ENCODE data around the gene COA5. TPM values are rescaled to one million over a fixed set of nuclear protein-coding genes. Genes with fewer than 3 reads are reported as not detected.

Gene COA5
- total and polyA plus RNA-seq, 2 experiments from 2014 or later = 32.7 to 42.0 TPM

- H2AFZ ChIP-seq = no peak overlapping the region
- in situ Hi-C loops (cut with MboI) = no loop called here
- H3F3A ChIP-seq (ENCODE audit: insufficient read depth) = peaks cover 5% of the 10 kb centered on the region
- TF ChIP-seq EZH2phosphoT487 (IDR thresholded peaks at IDR 0.05; ENCODE audit: insufficient read depth, low read depth) (no peak), EZH2 (IDR thresholded peaks at IDR 0.05; ENCODE audit: insufficient read depth, poor library complexity, severe bottlenecking) (no peak)
- H3K4me1 ChIP-seq (ENCODE audit: insufficient read depth) = peaks cover 15% of the 10 kb centered on the region
- H3K27me3 ChIP-seq (replicated peaks; ENCODE audit: insufficient read depth) = no peaks in the 10 kb centered on the region
- no peaks in the 10 kb centered on the region; the same call in 1 of the 2 replicates for H3K36me3 ChIP-seq (ENCODE audit: low read depth)
- H3K9ac ChIP-seq = no peak overlapping the region
- WGBS, 2 experiments (ENCODE audit: low coverage in 1 of 2, low lambda C conversion rate in 2 of 2, missing lambda C conversion rate in 2 of 2) = 93 to 96% methylated on average over 16 to 17 of the region's 17 CpGs
- H3K79me2 ChIP-seq (ENCODE audit: insufficient read depth) = no peaks in the 10 kb centered on the region
- no peaks in the 10 kb centered on the region for H4K20me1 ChIP-seq (ENCODE audit: insufficient read depth)
- no peaks in the 10 kb centered on the region for H3K9me3 ChIP-seq (ENCODE audit: low read depth)
- H3K4me3 ChIP-seq = no peak overlapping the region
- H3K27ac ChIP-seq = no peak overlapping the region
- no peak overlapping the region for H3K4me2 ChIP-seq (ENCODE audit: unreplicated experiment)
- no peaks in the 10 kb centered on the region for H3K9me2 ChIP-seq (ENCODE audit: insufficient read depth)
- no peak for DNase-seq
These were observed 43.7 kb downstream of the COA5 start for GRCh38 chr2:98564541-98565132.

- Histone ChIP-seq H3K27ac (no peak overlapping the region), H3K9me2 (ENCODE audit: insufficient read depth) (no peaks in the 10 kb centered on the region), H3K9ac (no peak overlapping the region), H3K9me3 (ENCODE audit: low read depth) (no peaks in the 10 kb centered on the region), H4K20me1 (ENCODE audit: insufficient read depth) (no peaks in the 10 kb centered on the region), H3K4me3 (no peak overlapping the region), H3K36me3 (ENCODE audit: low read depth) (no peaks in the 10 kb centered on the region; the same call in 1 of the 2 replicates), H3K4me2 (ENCODE audit: unreplicated experiment) (no peak overlapping the region), H3F3A (ENCODE audit: insufficient read depth) (peaks cover 12% of the 10 kb centered on the region), H2AFZ (no peak overlapping the region), H3K4me1 (ENCODE audit: insufficient read depth) (peaks cover 15% of the 10 kb centered on the region), H3K27me3 (replicated peaks; ENCODE audit: insufficient read depth) (no peaks in the 10 kb centered on the region), H3K79me2 (ENCODE audit: insufficient read depth) (no peaks in the 10 kb centered on the region)
- in situ Hi-C loops (cut with MboI) = no loop called here
- WGBS, 2 experiments (ENCODE audit: low coverage in 1 of 2, low lambda C conversion rate in 2 of 2, missing lambda C conversion rate in 2 of 2) = 90 to 97% methylated on average over 11 to 13 of the region's 13 CpGs
- DNase-seq = no peak
- TF ChIP-seq EZH2phosphoT487 (IDR thresholded peaks at IDR 0.05; ENCODE audit: insufficient read depth, low read depth) (no peak), EZH2 (IDR thresholded peaks at IDR 0.05; ENCODE audit: insufficient read depth, poor library complexity, severe bottlenecking) (no peak)
These were observed 44.9 kb downstream of the COA5 start for GRCh38 chr2:98563394-98563793.

- WGBS, 2 experiments (ENCODE audit: low coverage in 1 of 2, low lambda C conversion rate in 2 of 2, missing lambda C conversion rate in 2 of 2) = 96% methylated on average over 13 of the region's 13 CpGs
- H3K79me2 ChIP-seq (ENCODE audit: insufficient read depth) = no peaks in the 10 kb centered on the region
- DNase-seq = no peak
- TF ChIP-seq EZH2 (IDR thresholded peaks at IDR 0.05; ENCODE audit: insufficient read depth, poor library complexity, severe bottlenecking) = no peak
- no peak for TF ChIP-seq EZH2phosphoT487 (IDR thresholded peaks at IDR 0.05; ENCODE audit: insufficient read depth, low read depth)
- H2AFZ ChIP-seq = no peak overlapping the region
- peaks cover 10% of the 10 kb centered on the region for H3K4me1 ChIP-seq (ENCODE audit: insufficient read depth)
- no peaks in the 10 kb centered on the region for H3K9me3 ChIP-seq (ENCODE audit: low read depth)
- H3K27me3 ChIP-seq (replicated peaks; ENCODE audit: insufficient read depth) = no peaks in the 10 kb centered on the region
- H3F3A ChIP-seq (ENCODE audit: insufficient read depth) = peaks cover 12% of the 10 kb centered on the region
- H3K4me3 ChIP-seq = no peak overlapping the region
- H3K27ac ChIP-seq = no peak overlapping the region
- in situ Hi-C loops (cut with MboI) = no loop called here
- H4K20me1 ChIP-seq (ENCODE audit: insufficient read depth) = no peaks in the 10 kb centered on the region
- no peak overlapping the region for H3K9ac ChIP-seq
- H3K36me3 ChIP-seq (ENCODE audit: low read depth) = no peaks in the 10 kb centered on the region; the same call in 1 of the 2 replicates
- no peak overlapping the region for H3K4me2 ChIP-seq (ENCODE audit: unreplicated experiment)
- no peaks in the 10 kb centered on the region for H3K9me2 ChIP-seq (ENCODE audit: insufficient read depth)
These were observed 46.2 kb downstream of the COA5 start for GRCh38 chr2:98561902-98562695.

GRCh38 chr2:98561018-98561417, 47.3 kb downstream of the COA5 start:
- Histone ChIP-seq H3K9me3 (ENCODE audit: low read depth) (no peaks in the 10 kb centered on the region), H3K27me3 (replicated peaks; ENCODE audit: insufficient read depth) (no peaks in the 10 kb centered on the region), H3K4me2 (ENCODE audit: unreplicated experiment) (no peak overlapping the region), H4K20me1 (ENCODE audit: insufficient read depth) (no peaks in the 10 kb centered on the region), H3F3A (ENCODE audit: insufficient read depth) (peaks cover 12% of the 10 kb centered on the region), H2AFZ (no peak overlapping the region), H3K36me3 (ENCODE audit: low read depth) (no peaks in the 10 kb centered on the region; the same call in 1 of the 2 replicates), H3K4me1 (ENCODE audit: insufficient read depth) (peaks cover 10% of the 10 kb centered on the region), H3K9me2 (ENCODE audit: insufficient read depth) (no peaks in the 10 kb centered on the region), H3K9ac (no peak overlapping the region), H3K79me2 (ENCODE audit: insufficient read depth) (no peaks in the 10 kb centered on the region), H3K4me3 (no peak overlapping the region), H3K27ac (no peak overlapping the region)
- TF ChIP-seq EZH2 (IDR thresholded peaks at IDR 0.05; ENCODE audit: insufficient read depth, poor library complexity, severe bottlenecking) = no peak
- TF ChIP-seq EZH2phosphoT487 (IDR thresholded peaks at IDR 0.05; ENCODE audit: insufficient read depth, low read depth) = no peak
- 91 to 92% methylated on average over 9 of the region's 9 CpGs for WGBS, 2 experiments (ENCODE audit: low coverage in 1 of 2, low lambda C conversion rate in 2 of 2, missing lambda C conversion rate in 2 of 2)
- no peak for DNase-seq
- in situ Hi-C loops (cut with MboI) = no loop called here
